HG03571 (cell line): ENCODE results near the gene TTC1.
"Not testable (repeated sequence)": the region's sequence is repeated elsewhere in the genome, so short reads cannot be mapped to it uniquely, and the experiment has no call there.

ENCODE experiments used
- ATAC-seq: cut with Tn5 transposase; IDR thresholded peaks from one replicate; pipeline ENCODE4 v1.9.1; 2021; ENCODE audit not compliant: unreplicated experiment

Gene TTC1

DNA sequence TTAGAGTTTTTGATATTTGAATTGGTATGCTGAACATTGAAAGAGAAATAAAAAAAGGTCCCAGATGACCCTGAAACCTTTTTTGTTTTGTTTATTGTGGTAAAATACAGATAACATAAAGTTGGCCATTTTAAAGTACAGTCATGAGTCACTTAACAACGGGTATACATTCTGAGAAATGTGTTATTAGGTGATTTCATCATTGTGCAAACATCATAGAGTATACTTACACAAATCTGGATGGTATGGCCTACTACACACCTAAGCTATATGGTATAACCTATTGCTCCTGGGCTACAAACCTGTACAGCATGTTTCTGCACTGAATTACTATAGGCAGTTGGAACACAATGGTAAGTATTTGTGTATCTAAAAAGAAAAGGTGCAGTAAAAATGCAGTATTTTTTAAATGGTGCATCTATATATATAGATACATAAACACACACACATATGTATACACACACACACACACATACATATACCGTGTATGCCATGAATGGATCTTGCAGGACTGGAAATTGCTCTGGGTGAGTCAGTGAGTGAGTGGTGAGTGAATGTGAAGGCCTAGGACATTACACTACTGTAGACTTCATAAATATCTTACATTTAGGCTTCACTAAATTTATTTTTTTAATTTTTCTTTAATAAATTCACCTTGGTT is 31.0 kb downstream of the TTC1 start:
- no peak for ATAC-seq

GRCh38 chr5:160040471-160040835 is 31.5 kb downstream of the TTC1 start:
- ATAC-seq, result no peak

GRCh38 chr5:160042671-160043070 is 33.7 kb downstream of the TTC1 start:
- no peak for ATAC-seq

GRCh38 chr5:160044391-160044804 is 35.5 kb downstream of the TTC1 start:
- no peak for ATAC-seq

GRCh38 chr5:160044967-160045366 is 36.0 kb downstream of the TTC1 start:
- ATAC-seq, result no peak

DNA sequence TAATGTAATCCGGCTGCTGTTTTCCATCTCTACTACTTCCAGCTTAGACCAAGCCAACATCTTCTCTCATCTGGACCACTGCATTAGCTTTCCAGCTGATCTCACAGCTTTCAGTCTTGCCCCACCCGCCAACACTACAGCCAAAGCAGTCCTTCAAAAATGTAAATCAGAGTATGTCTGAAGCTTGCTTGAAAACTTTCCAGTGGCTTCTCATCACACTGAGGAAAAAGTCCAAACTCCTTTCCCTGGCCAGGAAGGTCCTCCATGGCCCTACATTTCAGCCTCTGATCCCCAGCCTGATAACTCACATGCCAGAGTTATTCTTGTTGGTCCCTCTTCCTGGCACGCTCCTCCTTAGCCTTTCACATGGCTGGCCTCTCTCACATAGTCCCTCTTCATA is 38.5 kb downstream of the TTC1 start:
- no peak for ATAC-seq

GRCh38 chr5:160048131-160048530 is 39.2 kb downstream of the TTC1 start:
- ATAC-seq, result no peak

DNA sequence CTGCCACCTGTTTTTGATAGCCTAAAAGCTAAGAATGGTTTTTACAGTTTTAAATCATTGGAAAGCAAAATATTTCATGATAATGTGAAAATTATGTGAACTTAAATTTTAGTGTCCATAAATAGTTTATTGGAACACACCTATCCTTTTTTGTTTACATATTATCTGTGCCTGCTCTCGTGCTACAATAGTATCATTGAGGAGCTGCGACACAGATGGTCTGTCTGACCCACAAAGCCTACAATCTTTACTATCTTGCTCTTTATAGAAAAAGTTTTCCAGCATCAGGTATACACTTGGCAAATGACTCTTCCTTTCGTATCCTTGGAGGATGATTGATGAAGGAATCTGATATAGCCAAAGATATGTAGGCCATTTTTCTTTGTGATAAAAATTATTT is 40.2 kb downstream of the TTC1 start:
- no peak for ATAC-seq

DNA sequence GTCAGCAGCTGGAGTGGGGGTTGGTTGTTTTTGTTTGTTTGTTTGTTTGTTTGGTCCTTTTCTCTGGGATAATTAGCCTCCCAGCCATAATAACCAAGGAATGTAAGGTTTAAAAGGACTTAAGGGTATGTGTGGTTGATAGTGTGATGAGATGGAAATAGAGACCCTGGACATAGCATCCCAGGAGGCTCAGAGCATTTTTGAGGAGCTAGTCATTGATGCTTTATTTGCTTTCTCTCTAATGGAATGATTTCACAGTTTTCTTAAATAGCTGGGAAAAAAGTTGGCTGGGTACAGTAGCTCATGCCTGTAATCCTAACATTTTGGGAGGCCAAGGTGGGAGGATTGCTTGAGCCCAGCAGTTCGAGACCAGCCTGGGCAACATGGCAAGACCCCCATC is 45.1 kb downstream of the TTC1 start:
- no peak for ATAC-seq

- no peak for ATAC-seq
Measured at GRCh38 chr5:160054831-160055230, 45.9 kb downstream of the TTC1 start.

DNA sequence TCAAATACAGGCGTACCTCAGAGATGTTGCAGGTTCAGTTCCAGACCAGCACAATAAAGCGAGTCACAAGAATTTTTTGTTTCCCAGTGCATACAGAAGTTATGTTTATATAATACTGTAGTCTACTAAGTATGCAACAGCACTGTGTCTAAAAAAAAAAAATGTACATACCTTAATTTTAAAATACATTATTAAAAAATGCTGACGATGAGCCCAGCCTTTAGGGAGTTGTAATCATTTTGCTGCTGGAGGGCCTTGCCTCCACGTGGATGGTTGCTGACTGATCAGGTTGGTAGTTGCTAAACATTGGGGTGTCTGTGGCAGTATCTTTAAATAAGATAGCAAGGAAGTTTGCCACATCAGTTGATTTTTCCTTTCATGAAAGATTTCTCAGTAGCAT is 48.3 kb downstream of the TTC1 start:
- ATAC-seq, result no peak

GRCh38 chr5:160060001-160060400 is 51.1 kb downstream of the TTC1 start:
- no peak for ATAC-seq

- no peak for ATAC-seq
Measured at GRCh38 chr5:160061770-160062169, 52.8 kb downstream of the TTC1 start.

DNA sequence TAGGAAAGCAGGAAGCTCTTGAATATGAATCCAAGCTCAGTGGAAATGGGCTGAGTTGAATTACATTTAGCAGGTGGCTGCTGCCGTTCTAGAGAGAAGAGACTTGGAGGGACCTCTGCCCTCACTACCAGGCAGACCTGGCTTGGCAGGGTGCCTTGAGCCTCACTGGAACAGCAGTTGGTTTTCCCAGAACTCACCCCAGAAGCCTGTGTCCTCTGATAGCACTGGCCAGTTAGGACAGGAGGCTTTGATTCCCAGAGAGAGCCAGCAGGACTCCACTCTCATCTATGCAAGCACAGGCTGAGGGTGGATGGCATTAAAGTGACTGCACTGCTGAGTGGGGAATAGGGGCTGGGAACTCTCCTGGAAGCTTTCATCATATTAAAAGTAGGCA is 55.5 kb downstream of the TTC1 start:
- no peak for ATAC-seq

DNA sequence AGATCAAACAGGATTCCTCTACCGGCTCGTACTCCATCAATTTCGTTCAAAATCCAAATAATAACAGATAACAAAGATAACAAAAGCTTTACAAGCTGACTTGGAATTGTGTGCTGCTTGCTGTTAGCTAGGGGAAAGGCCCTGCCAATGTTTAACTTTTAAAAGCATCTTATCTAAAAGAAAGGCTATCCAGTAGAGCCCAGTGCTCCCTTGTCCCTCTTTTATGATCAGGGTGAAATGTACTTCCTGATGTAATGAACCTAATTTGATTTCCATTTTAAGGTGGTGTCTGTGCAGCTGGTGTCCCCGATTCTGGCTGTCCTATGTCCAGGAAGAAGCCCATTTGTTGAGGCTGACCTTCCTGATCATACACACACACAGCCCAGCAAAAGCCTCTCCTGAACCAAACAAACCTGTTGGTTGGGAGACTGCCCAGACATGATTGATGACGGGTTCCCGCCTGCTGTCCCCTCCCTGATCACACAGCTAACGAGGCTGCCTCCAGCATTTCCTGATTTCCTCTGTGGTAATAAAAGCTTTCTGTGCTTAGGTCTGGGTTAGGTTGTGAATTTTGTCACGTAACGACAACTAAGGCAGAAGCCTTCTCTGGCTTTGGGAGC is 56.2 kb downstream of the TTC1 start:
- no peak for ATAC-seq

GRCh38 chr5:160069120-160069519 is 60.2 kb downstream of the TTC1 start:
- ATAC-seq, result not testable (repeated sequence)

DNA sequence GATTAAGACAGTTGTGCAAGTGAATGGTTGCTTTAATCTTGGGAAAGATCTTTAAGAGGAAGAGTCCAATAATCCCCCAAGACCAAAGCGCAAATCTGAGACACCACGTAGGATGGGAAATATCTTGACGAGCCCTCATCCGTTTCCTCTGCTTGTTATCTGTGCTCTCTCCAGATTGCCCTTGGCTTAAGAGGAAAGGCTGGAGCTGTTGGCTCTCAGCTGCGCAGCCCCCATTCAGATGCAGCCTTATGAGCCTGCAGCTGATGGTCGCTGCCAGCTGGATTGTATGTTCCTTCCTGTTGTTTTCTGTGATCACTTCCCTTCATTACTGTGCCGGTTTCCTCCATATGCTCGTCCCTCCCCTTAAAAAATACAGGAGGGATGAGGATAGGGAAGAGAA is 62.6 kb downstream of the TTC1 start:
- no peak for ATAC-seq

- no peak for ATAC-seq
Measured at GRCh38 chr5:160071916-160072315, 63.0 kb downstream of the TTC1 start.

- no peak for ATAC-seq
Measured at GRCh38 chr5:160075073-160075472, 66.1 kb downstream of the TTC1 start.

GRCh38 chr5:160076997-160077396 is 68.1 kb downstream of the TTC1 start:
- no peak for ATAC-seq

- ATAC-seq, result no peak
Measured at GRCh38 chr5:160079753-160080152, 70.8 kb downstream of the TTC1 start.

DNA sequence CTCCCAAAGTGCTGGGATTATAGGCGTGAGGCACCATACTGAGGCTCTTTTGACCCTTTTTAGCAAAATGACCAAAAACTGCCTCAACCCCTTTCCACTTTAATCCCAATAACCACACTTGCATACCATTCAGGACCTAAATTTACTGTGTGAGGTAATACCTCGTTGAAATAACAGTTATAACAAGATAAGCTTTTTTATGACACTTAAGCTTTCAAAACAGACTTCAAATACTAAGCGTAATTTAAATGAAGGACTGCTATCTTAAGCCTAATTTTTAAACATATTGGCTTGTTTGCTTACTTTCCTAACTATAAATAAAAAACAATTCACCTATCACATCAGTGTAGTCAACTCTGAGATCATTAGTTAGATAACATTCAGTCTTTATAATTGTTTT is 72.6 kb downstream of the TTC1 start:
- no peak for ATAC-seq
